Measurements from ENCODE around the gene RAB35. TPM values are rescaled to one million over a fixed set of nuclear protein-coding genes. Genes with fewer than 3 reads are reported as not detected.

The RAB35 gene
- polyA plus RNA-seq, 1 donor from 2014 or later, result 60.2 TPM

DNA sequence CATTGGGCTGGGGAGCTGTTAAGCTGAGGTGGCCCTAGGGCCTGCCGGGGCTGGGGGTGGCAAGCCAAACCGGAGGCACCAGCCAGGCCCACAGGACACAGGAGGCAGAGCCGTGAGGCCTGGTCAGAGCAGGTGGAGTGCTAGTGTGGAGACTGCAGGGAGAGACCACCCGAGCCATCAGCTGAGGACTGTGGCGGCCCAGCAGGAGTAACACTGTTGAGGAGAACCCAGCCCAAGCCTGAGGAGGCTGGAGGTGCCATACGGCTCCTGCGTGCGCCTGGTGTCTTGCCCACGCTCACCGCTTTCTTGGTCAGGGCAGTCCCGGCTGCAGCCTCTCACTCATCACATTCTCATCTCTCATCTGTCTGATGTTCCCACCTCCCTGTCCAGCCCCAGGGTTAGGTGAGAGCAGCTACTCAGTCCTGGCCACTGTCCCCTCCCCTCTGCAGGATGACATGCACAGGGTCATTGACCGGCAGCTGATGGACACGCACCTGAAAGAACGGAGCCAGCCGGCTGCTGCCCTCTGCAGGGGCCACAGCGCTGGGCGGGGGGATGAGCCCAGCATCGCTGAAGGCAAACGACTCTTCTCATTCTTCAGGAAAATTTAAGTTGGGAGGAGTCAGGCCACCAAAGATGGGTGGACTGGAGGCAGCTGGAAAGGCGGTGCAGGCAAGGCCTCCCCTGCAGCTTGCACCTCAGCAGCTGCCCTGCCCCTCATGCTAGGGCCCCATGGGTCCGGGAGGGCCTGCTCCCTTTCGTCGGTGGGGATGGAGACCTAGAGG, 23.8 kb downstream of the RAB35 start:
- Histone ChIP-seq H3K4me2 (ENCODE audit: low read length) (no peak overlapping the region), H3K9ac (ENCODE audit: low read length) (peak overlapping the region; percentile 55), H3K9me2 (ENCODE audit: insufficient read depth, low read length) (no peaks in the 10 kb centered on the region), H3K79me2 (replicated peaks; ENCODE audit: insufficient read depth, low read length) (no peaks in the 10 kb centered on the region), H3K27me3 (ENCODE audit: insufficient read depth, low read depth, low read length) (no peaks in the 10 kb centered on the region), H3K4me3 (ENCODE audit: low read length) (no peak overlapping the region), H4K20me1 (ENCODE audit: insufficient read depth) (peaks cover 3% of the 10 kb centered on the region), H3K9me3 (ENCODE audit: low read length) (no peaks in the 10 kb centered on the region), H3F3A (ENCODE audit: insufficient read depth, low read length, poor library complexity, severe bottlenecking) (no peaks in the 10 kb centered on the region), H3K36me3 (ENCODE audit: insufficient read depth, low read length) (peaks cover 5% of the 10 kb centered on the region), H2AFZ (ENCODE audit: low read depth, low read length) (no peak overlapping the region), H3K27ac (ENCODE audit: low read length) (peak overlapping the region; percentile 61)
- TF ChIP-seq, protein P1, sequence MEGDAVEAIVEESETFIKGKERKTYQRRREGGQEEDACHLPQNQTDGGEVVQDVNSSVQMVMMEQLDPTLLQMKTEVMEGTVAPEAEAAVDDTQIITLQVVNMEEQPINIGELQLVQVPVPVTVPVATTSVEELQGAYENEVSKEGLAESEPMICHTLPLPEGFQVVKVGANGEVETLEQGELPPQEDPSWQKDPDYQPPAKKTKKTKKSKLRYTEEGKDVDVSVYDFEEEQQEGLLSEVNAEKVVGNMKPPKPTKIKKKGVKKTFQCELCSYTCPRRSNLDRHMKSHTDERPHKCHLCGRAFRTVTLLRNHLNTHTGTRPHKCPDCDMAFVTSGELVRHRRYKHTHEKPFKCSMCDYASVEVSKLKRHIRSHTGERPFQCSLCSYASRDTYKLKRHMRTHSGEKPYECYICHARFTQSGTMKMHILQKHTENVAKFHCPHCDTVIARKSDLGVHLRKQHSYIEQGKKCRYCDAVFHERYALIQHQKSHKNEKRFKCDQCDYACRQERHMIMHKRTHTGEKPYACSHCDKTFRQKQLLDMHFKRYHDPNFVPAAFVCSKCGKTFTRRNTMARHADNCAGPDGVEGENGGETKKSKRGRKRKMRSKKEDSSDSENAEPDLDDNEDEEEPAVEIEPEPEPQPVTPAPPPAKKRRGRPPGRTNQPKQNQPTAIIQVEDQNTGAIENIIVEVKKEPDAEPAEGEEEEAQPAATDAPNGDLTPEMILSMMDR (IDR thresholded peaks at IDR 0.05; ENCODE audit: poor library complexity, severe bottlenecking), result no peak
- TF ChIP-seq, protein P2, sequence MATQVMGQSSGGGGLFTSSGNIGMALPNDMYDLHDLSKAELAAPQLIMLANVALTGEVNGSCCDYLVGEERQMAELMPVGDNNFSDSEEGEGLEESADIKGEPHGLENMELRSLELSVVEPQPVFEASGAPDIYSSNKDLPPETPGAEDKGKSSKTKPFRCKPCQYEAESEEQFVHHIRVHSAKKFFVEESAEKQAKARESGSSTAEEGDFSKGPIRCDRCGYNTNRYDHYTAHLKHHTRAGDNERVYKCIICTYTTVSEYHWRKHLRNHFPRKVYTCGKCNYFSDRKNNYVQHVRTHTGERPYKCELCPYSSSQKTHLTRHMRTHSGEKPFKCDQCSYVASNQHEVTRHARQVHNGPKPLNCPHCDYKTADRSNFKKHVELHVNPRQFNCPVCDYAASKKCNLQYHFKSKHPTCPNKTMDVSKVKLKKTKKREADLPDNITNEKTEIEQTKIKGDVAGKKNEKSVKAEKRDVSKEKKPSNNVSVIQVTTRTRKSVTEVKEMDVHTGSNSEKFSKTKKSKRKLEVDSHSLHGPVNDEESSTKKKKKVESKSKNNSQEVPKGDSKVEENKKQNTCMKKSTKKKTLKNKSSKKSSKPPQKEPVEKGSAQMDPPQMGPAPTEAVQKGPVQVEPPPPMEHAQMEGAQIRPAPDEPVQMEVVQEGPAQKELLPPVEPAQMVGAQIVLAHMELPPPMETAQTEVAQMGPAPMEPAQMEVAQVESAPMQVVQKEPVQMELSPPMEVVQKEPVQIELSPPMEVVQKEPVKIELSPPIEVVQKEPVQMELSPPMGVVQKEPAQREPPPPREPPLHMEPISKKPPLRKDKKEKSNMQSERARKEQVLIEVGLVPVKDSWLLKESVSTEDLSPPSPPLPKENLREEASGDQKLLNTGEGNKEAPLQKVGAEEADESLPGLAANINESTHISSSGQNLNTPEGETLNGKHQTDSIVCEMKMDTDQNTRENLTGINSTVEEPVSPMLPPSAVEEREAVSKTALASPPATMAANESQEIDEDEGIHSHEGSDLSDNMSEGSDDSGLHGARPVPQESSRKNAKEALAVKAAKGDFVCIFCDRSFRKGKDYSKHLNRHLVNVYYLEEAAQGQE (IDR thresholded peaks at IDR 0.05; ENCODE audit: borderline replicate concordance), result no peak
- no peak for TF ChIP-seq TAF1 (IDR thresholded peaks at IDR 0.05; ENCODE audit: low read depth)
- no peak for TF ChIP-seq EP300 (conservative IDR thresholded peaks at IDR 0.05; ENCODE audit: poor library complexity, severe bottlenecking)
- TF ChIP-seq RAD21 (conservative IDR thresholded peaks at IDR 0.05), result no peak
- TF ChIP-seq MXI1 (conservative IDR thresholded peaks at IDR 0.05; ENCODE audit: poor library complexity, severe bottlenecking), result no peak

DNA sequence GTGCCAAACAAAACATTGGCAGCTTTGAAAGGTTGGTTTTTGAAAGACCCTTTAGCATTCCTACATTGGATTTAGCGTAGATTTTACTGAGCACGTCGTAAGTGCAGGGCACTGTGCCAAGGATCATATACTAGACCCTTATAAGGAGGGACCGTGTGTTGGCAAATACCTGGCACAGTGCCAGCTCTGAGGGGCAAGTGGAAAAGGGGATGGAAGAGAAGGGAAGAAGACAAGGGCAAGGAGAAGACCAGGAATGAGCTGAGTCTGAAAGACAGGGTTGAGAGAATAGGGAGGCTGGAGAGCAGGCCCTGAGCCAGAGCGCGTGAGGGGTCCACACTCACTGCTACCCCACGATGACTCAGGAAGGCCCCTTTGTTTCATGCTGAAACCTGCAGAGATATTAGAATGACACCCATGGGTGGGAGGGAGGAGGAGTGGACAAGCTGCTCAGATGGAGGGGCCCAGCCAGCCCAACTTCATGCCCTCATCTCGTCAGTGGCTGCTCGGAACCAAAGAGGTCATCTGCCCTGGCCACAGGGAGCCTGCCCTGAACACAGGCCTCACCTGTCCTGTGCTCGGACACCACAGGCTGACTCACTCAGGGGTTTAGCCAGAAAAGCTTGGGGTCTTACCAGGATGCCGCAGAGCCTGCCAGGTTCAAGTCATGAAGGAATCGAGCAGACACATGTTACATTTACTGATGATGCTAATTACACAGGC, 25.0 kb downstream of the RAB35 start:
- Histone ChIP-seq H4K20me1 (ENCODE audit: insufficient read depth) (peaks cover 3% of the 10 kb centered on the region), H3K9me2 (ENCODE audit: insufficient read depth, low read length) (no peaks in the 10 kb centered on the region), H3K27ac (ENCODE audit: low read length) (no peak overlapping the region), H3K79me2 (replicated peaks; ENCODE audit: insufficient read depth, low read length) (no peaks in the 10 kb centered on the region), H3F3A (ENCODE audit: insufficient read depth, low read length, poor library complexity, severe bottlenecking) (no peaks in the 10 kb centered on the region), H3K9ac (ENCODE audit: low read length) (no peak overlapping the region), H3K4me2 (ENCODE audit: low read length) (no peak overlapping the region), H3K27me3 (ENCODE audit: insufficient read depth, low read depth, low read length) (no peaks in the 10 kb centered on the region), H3K4me3 (ENCODE audit: low read length) (no peak overlapping the region), H3K9me3 (ENCODE audit: low read length) (no peaks in the 10 kb centered on the region), H3K36me3 (ENCODE audit: insufficient read depth, low read length) (peaks cover 5% of the 10 kb centered on the region), H2AFZ (ENCODE audit: low read depth, low read length) (no peak overlapping the region)
- no peak for TF ChIP-seq TAF1 (IDR thresholded peaks at IDR 0.05; ENCODE audit: low read depth)
- TF ChIP-seq RAD21 (conservative IDR thresholded peaks at IDR 0.05), result no peak
- TF ChIP-seq SMC3 (conservative IDR thresholded peaks at IDR 0.05; ENCODE audit: poor library complexity), result no peak
- no peak for TF ChIP-seq EZH2 (IDR thresholded peaks at IDR 0.05; ENCODE audit: borderline replicate concordance, insufficient read depth, low read length, poor library complexity, severe bottlenecking)
- TF ChIP-seq, protein P2 (IDR thresholded peaks at IDR 0.05; ENCODE audit: borderline replicate concordance), result no peak
- TF ChIP-seq MXI1 (conservative IDR thresholded peaks at IDR 0.05; ENCODE audit: poor library complexity, severe bottlenecking), result no peak
- no peak for TF ChIP-seq POLR2AphosphoS5 (IDR thresholded peaks at IDR 0.05)
- TF ChIP-seq, protein P1 (IDR thresholded peaks at IDR 0.05; ENCODE audit: poor library complexity, severe bottlenecking), result no peak
- no peak for TF ChIP-seq EP300 (conservative IDR thresholded peaks at IDR 0.05; ENCODE audit: poor library complexity, severe bottlenecking)

All from neural cell (in vitro differentiated cells).